ENCODE measurements around the gene TEPSIN. TPM values are rescaled to one million over a fixed set of nuclear protein-coding genes. Genes with fewer than 3 reads are reported as not detected.

Gene TEPSIN
- total RNA-seq, 1 donor from 2014 or later, result 40.2 TPM

- H3K27me3 ChIP-seq, result no peaks in the 10 kb centered on the region
- DNase-seq (no peak), ATAC-seq (no peak)
- H3K27ac ChIP-seq, result no peak overlapping the region
- TF ChIP-seq CTCF (IDR thresholded peaks at IDR 0.05), result no peak
- no peaks in the 10 kb centered on the region for H3K9me3 ChIP-seq
- H3K4me3 ChIP-seq, result no peak overlapping the region
- H3K36me3 ChIP-seq, result peaks cover 75% of the 10 kb centered on the region
- peaks cover 11% of the 10 kb centered on the region for H3K4me1 ChIP-seq
- intact Hi-C loops (cut with DNase I), result no loop called here
Measured at GRCh38 chr17:81273698-81274470, 35.0 kb upstream of the TEPSIN start.

- Histone ChIP-seq H3K27me3 (no peaks in the 10 kb centered on the region), H3K36me3 (peaks cover 81% of the 10 kb centered on the region), H3K4me3 (no peak overlapping the region), H3K4me1 (peaks cover 9% of the 10 kb centered on the region), H3K9me3 (no peaks in the 10 kb centered on the region), H3K27ac (no peak overlapping the region)
- intact Hi-C loops (cut with DNase I), result no loop called here
- ATAC-seq (peak; percentile 76), DNase-seq (peak; percentile 88)
- no peak for TF ChIP-seq CTCF (IDR thresholded peaks at IDR 0.05)
Measured at GRCh38 chr17:81272616-81273015, 33.8 kb upstream of the TEPSIN start.

- no peaks in the 10 kb centered on the region for H3K27me3 ChIP-seq
- ATAC-seq (no peak), DNase-seq (no peak)
- no peak overlapping the region for H3K4me3 ChIP-seq
- H3K4me1 ChIP-seq, result no peaks in the 10 kb centered on the region
- no peaks in the 10 kb centered on the region for H3K9me3 ChIP-seq
- no peak for TF ChIP-seq CTCF (IDR thresholded peaks at IDR 0.05)
- intact Hi-C loops (cut with DNase I), result no loop called here
- peaks cover 79% of the 10 kb centered on the region for H3K36me3 ChIP-seq
- H3K27ac ChIP-seq, result no peak overlapping the region
Measured at GRCh38 chr17:81271226-81271625, 32.4 kb upstream of the TEPSIN start.

GRCh38 chr17:81270279-81270678 is 31.4 kb upstream of the TEPSIN start:
- H3K4me3 ChIP-seq, result no peak overlapping the region
- no peaks in the 10 kb centered on the region for H3K9me3 ChIP-seq
- no peak for TF ChIP-seq CTCF (IDR thresholded peaks at IDR 0.05)
- ATAC-seq (no peak), DNase-seq (no peak)
- no peaks in the 10 kb centered on the region for H3K27me3 ChIP-seq
- H3K27ac ChIP-seq, result no peak overlapping the region
- peaks cover 81% of the 10 kb centered on the region for H3K36me3 ChIP-seq
- intact Hi-C loops (cut with DNase I), result no loop called here
- H3K4me1 ChIP-seq, result no peaks in the 10 kb centered on the region

GRCh38 chr17:81267390-81268067 is 28.7 kb upstream of the TEPSIN start:
- ATAC-seq, result no peak
- Histone ChIP-seq H3K4me1 (no peaks in the 10 kb centered on the region), H3K9me3 (no peaks in the 10 kb centered on the region), H3K4me3 (no peak overlapping the region), H3K27me3 (no peaks in the 10 kb centered on the region), H3K27ac (no peak overlapping the region), H3K36me3 (peaks cover 83% of the 10 kb centered on the region)
- DNase-seq, result no peak
- TF ChIP-seq CTCF (IDR thresholded peaks at IDR 0.05), result no peak
- intact Hi-C loops (cut with DNase I), result no loop called here
